ENCODE measurements around the gene CAPN5. TPM values are rescaled to one million over a fixed set of nuclear protein-coding genes. Genes with fewer than 3 reads are reported as not detected.

The CAPN5 gene
- total and polyA plus RNA-seq, 2 of the 13 experiments (the other 11 are each of a cell fraction or from before 2014, with no cell fraction given): 0.27 to 1.2 TPM

- TF ChIP-seq, protein P1, sequence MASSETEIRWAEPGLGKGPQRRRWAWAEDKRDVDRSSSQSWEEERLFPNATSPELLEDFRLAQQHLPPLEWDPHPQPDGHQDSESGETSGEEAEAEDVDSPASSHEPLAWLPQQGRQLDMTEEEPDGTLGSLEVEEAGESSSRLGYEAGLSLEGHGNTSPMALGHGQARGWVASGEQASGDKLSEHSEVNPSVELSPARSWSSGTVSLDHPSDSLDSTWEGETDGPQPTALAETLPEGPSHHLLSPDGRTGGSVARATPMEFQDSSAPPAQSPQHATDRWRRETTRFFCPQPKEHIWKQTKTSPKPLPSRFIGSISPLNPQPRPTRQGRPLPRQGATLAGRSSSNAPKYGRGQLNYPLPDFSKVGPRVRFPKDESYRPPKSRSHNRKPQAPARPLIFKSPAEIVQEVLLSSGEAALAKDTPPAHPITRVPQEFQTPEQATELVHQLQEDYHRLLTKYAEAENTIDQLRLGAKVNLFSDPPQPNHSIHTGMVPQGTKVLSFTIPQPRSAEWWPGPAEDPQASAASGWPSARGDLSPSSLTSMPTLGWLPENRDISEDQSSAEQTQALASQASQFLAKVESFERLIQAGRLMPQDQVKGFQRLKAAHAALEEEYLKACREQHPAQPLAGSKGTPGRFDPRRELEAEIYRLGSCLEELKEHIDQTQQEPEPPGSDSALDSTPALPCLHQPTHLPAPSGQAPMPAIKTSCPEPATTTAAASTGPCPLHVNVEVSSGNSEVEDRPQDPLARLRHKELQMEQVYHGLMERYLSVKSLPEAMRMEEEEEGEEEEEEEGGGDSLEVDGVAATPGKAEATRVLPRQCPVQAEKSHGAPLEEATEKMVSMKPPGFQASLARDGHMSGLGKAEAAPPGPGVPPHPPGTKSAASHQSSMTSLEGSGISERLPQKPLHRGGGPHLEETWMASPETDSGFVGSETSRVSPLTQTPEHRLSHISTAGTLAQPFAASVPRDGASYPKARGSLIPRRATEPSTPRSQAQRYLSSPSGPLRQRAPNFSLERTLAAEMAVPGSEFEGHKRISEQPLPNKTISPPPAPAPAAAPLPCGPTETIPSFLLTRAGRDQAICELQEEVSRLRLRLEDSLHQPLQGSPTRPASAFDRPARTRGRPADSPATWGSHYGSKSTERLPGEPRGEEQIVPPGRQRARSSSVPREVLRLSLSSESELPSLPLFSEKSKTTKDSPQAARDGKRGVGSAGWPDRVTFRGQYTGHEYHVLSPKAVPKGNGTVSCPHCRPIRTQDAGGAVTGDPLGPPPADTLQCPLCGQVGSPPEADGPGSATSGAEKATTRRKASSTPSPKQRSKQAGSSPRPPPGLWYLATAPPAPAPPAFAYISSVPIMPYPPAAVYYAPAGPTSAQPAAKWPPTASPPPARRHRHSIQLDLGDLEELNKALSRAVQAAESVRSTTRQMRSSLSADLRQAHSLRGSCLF (CRISPR knock-in tag; IDR thresholded peaks at IDR 0.05; ENCODE audit: borderline replicate concordance): no peak
- TF ChIP-seq ZBTB7B (CRISPR knock-in tag; IDR thresholded peaks at IDR 0.05) (no peak), ZFP90 (CRISPR knock-in tag; IDR thresholded peaks at IDR 0.05; ENCODE audit: borderline replicate concordance) (no peak), ZNF550 (CRISPR knock-in tag; IDR thresholded peaks at IDR 0.05; ENCODE audit: borderline replicate concordance) (no peak), HDAC1 (CRISPR knock-in tag; IDR thresholded peaks at IDR 0.05) (peak; percentile 52), ZMYM4 (CRISPR knock-in tag; IDR thresholded peaks at IDR 0.05) (peak; percentile 51; the same call in 1 of the 2 replicates), ZFP36 (IDR thresholded peaks at IDR 0.05; ENCODE audit: borderline replicate concordance, low read depth, low read length, partially characterized antibody) (peak; percentile 28), ZC3H13 (CRISPR knock-in tag; IDR thresholded peaks at IDR 0.05) (no peak), FOXA3 (CRISPR knock-in tag; IDR thresholded peaks at IDR 0.05) (peak; percentile 54), ZNF891 (CRISPR knock-in tag; IDR thresholded peaks at IDR 0.05) (0 out of 2 replicates have a peak, but pooled peaks have one; percentile 50), TEAD3 (CRISPR knock-in tag; optimal IDR thresholded peaks at IDR 0.05; ENCODE audit: borderline replicate concordance) (peak; percentile 64), ZNF660 (CRISPR knock-in tag; IDR thresholded peaks at IDR 0.05; ENCODE audit: borderline replicate concordance, low read depth) (no peak), HOXA3 (CRISPR knock-in tag; IDR thresholded peaks at IDR 0.05) (peak; percentile 49; the same call in 1 of the 2 replicates), ZFP91 (CRISPR knock-in tag; IDR thresholded peaks at IDR 0.05; ENCODE audit: borderline replicate concordance) (peak; percentile 60; the same call in 1 of the 2 replicates), ZFYVE20 (CRISPR knock-in tag; IDR thresholded peaks at IDR 0.05; ENCODE audit: borderline replicate concordance, low read depth) (no peak), ZNF333 (CRISPR knock-in tag; IDR thresholded peaks at IDR 0.05; ENCODE audit: borderline replicate concordance) (0 out of 2 replicates have a peak, but pooled peaks have one; percentile 13), NKX3-1 (CRISPR knock-in tag; IDR thresholded peaks at IDR 0.05) (no peak)
- TF ChIP-seq, protein P2, sequence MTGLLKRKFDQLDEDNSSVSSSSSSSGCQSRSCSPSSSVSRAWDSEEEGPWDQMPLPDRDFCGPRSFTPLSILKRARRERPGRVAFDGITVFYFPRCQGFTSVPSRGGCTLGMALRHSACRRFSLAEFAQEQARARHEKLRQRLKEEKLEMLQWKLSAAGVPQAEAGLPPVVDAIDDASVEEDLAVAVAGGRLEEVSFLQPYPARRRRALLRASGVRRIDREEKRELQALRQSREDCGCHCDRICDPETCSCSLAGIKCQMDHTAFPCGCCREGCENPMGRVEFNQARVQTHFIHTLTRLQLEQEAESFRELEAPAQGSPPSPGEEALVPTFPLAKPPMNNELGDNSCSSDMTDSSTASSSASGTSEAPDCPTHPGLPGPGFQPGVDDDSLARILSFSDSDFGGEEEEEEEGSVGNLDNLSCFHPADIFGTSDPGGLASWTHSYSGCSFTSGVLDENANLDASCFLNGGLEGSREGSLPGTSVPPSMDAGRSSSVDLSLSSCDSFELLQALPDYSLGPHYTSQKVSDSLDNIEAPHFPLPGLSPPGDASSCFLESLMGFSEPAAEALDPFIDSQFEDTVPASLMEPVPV (CRISPR knock-in tag; IDR thresholded peaks at IDR 0.05): no peak
- TF ChIP-seq, protein P3, sequence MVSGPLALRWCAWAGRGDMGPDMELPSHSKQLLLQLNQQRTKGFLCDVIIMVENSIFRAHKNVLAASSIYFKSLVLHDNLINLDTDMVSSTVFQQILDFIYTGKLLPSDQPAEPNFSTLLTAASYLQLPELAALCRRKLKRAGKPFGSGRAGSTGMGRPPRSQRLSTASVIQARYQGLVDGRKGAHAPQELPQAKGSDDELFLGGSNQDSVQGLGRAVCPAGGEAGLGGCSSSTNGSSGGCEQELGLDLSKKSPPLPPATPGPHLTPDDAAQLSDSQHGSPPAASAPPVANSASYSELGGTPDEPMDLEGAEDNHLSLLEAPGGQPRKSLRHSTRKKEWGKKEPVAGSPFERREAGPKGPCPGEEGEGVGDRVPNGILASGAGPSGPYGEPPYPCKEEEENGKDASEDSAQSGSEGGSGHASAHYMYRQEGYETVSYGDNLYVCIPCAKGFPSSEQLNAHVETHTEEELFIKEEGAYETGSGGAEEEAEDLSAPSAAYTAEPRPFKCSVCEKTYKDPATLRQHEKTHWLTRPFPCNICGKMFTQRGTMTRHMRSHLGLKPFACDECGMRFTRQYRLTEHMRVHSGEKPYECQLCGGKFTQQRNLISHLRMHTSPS (CRISPR knock-in tag; IDR thresholded peaks at IDR 0.05; ENCODE audit: low read depth): peak; percentile 70; the same call in 1 of the 2 replicates
These were observed 105.3 kb downstream of the CAPN5 start (continued) for GRCh38 chr11:77171885-77172665.

Measured in HepG2 (cell line).